GM21619 (cell line): ENCODE measurements around the gene GLO1.

Experiments used
- ATAC-seq: cut with Tn5 transposase; IDR thresholded peaks from one replicate; pipeline ENCODE4 v1.9.1; 2021; ENCODE audit not compliant: unreplicated experiment

The GLO1 gene

GRCh38 chr6:38702558-38703397 lies at the start of gene GLO1:
Gene GLO1, minus strand, starts transcription at chr6:38703145. Its CDS starts 91 bp downstream, at chr6:38703054.
- ATAC-seq = peak; percentile 100

- ATAC-seq = no peak
Observed at GRCh38 chr6:38750968-38751615, 48.1 kb upstream of the GLO1 start.

GRCh38 chr6:38749473-38749872 lies 46.5 kb upstream of the GLO1 start:
- no peak for ATAC-seq

DNA sequence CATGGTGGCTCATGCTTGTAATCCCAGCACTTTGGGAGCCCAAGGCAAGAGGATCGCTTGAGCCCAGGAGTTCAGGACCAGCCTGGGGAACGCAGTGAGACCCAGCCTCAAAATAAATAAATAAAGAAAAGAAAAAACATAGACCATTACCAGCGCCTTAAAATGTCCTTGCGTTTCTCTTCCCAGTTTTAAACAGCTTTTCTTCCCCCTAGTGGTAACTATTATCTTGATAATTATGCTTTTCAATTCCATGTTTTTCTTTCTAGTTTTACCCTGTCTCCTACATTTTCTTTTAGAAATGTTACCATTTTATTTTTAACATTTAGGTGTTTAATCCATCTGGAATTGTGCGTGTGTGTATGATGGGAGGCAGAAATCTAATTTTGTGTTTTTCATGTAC lies 36.6 kb upstream of the GLO1 start:
- no peak for ATAC-seq

DNA sequence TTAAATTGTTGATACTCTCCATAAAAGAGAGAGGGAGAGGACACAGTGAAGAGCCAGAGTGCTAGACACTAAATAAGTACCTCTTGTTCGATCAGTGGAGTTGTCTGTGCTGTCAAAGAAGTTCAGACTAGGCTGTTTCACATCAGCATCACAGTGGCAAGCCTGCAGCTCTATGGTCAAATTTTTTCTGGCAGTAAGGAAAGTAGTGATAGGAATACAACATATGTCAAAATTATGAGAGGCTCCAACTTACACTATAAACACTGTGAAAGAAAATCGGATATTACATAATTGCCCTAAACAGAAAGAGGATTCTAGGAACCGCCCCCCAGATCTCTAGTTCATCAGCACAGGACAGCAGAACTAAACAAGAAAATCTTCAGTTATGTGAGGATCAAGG lies 35.3 kb upstream of the GLO1 start:
- no peak for ATAC-seq

DNA sequence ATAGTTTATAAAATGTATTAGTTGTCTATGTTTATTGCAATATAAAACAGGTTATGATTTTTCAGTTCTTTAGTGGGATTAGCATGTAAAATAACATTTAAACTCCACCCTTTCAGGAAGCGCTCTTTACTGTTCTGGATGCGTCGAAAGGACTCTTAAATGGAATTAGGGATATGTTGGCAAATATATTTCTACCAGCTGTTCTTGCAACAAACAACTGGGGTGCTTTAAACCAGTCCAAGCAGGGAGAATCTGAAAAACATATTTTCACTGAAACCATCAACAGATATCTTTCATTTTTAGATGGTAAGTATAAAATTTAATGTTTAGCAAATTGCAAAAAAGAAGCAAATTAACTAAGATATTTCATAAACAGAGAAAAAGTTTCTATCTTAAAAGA lies 34.0 kb upstream of the GLO1 start:
- no peak for ATAC-seq

DNA sequence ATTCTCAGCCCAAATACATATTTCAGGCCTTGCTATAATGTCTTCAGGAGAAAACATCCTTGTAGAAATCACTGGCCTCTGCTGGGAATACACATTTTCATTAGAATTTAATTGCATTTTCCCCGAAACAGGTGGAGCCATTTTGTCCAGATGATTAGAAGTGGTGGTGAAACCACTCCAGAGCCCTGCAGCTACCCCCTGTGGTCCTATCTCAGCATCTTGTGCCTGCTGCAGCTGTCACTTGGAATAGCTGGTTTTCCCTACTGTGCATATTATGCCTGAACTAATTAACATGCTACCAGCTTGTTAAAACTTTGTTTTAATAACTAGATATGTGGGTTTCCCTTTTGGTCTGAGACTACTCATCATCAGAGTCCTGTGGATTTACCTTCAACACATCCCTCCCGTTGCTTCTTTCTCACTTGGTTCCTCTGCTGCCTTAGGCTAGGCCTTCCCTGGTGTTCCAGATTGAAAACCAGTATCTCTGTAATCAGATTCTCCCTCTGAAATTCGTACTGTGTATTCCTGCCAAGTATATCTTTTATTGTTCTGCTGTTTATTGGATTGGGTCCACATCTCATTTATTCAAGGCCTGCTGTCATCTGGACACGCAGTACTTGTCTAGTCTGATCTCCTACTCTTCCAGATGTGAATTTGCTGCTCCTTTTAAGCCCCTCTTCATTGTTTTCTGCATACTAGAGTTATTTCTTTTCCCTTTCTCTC lies 27.4 kb upstream of the GLO1 start:
- ATAC-seq = no peak

GRCh38 chr6:38728203-38728602 lies 25.3 kb upstream of the GLO1 start:
- no peak for ATAC-seq

GRCh38 chr6:38725414-38726183 lies 22.7 kb upstream of the GLO1 start:
- peak; percentile 69 for ATAC-seq

GRCh38 chr6:38724343-38724742 lies 21.4 kb upstream of the GLO1 start:
- ATAC-seq = no peak

DNA sequence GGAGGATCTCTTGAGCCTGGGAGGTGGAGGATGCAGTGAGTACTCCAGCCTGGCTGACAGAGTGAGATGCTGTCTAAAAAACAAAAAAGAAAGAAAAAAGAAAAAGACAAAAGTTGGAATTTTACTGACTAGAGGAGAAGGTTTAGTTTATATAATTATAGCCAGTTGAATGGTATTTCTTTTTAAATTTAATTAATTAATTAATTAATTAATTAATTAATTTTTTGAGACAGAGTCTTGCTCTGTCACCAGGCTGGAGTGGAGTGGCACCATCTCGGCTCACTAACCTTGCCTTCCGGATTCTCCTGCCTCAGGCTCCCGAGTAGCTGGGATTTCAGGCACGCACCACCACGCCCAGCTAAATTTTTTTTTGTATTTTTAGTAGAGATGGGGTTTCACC lies 20.8 kb upstream of the GLO1 start:
- no peak for ATAC-seq

DNA sequence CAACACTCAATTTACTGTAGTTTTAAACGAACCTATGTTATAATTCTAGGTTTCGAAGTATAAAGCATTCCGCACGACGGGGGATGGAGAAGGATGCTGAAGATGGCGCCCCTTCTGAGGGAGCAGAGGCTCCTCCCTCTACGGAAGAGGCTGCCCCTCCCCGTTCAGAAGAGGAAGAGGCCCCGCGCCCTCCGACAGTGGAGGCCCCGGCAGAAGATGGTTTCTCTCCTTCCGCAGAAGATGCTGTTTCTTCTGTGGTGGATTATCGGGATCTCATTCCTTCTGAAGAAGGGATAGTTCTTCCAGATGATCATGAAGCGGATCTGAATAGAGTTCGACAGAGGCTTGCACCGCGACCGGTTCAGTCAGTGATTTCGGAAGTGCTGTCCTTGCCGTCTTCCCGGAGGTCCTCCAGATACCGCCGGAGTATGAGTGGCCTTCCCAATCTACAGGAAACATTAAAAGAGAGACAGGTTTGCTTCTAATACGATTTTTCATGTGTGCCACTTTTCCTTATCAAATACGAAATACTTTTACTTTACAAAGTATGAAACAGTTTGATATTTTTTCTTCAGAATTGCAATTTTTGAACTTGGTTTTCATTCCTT lies 19.9 kb upstream of the GLO1 start:
- no peak for ATAC-seq

DNA sequence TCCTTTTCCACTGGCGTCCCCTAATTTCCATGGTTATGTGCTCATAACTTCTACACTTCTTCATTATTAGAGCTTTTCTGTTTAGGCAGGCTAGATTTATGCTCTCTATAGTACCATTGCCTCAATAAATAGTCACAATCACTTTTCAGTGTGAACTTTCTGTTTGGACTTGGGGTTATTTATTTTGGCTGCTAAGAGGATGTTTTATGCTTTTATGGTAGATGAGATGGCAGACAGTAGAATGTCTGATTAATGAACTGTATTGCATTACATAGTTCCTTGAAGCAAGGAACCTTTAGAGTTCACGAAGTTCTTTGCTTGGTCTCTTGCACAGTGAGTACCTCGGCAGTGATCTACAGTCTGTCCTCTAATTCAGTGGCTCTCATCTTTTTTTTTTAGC lies 19.1 kb upstream of the GLO1 start:
- no peak for ATAC-seq

- ATAC-seq = no peak
Observed at GRCh38 chr6:38720295-38720694, 17.4 kb upstream of the GLO1 start.

DNA sequence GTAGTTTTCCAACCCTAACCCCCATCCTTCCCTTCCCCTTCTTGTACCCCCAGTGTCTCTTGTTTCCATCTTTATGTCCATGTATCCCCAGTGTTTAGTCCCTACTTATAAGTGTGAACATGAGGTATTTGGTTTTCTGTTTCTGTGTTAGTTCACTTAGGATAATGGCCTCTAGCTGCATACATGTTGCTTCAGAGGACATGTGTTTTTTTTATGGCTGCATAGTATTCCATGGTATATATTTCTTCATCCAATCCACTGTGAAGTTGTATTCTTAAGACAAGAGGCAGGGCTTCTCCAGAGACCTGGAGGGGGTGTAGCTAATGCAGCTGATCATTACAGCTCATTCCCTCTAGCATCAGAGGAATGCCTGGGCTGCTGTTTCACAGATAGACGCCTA lies 16.4 kb upstream of the GLO1 start:
- ATAC-seq = no peak

DNA sequence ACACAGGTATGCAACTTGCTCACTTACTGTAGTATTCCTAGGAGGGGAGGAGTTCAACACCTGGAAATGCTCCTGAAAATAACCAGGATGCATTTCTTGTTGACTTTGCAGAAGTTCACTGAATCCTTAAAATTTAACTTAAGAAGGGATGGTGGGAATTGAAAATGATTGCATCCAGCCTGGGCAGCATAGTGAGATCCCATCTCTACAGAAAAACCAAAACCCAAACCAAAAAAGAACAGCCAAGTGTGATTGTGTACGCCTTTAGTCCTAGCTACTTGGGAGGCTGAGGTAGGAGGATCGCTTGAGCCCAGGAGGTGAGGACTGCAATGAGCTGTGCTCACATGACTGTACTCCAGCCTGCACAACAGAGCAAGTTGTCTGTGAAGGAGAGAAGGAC lies 13.9 kb upstream of the GLO1 start:
- ATAC-seq = no peak

DNA sequence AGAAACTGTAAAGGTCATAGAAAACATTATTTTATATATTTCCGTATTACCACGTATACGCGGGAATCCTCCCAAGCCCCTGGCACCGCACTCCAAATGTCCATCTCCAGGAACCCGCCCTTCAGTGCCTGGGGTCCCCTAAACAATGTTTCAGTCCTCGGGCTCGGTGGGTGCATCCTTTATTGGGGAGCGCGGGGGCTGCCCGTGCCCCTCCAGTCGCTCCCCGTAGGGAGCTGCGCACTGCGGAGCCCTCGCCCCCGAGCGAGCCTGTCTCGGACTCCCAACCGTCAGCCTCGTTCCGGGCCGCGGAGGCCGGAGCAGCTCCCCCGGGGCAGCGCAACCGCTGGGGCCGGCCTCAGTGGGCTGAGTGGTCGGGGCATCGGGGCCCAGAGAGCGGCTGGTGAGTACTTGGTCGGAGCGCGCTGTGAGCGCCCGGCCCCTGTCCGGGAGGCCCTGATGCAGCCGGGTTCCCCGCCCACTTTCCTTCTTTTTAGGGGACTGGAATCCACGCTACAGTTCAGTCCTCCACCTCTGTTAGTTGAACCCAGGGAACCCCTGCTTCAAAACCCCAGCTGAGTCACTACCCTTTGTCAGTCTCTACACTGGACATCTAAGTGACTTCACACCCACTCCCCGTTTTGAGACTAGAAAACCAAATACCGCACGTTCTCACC lies 12.2 kb upstream of the GLO1 start, which contains the start of gene DNAH8:
Gene DNAH8 (plus strand): TSS at position 296 of the 674 bp plus-strand sequence. CDS start 7,499 bp downstream, outside the sequence.
- ATAC-seq = no peak

GRCh38 chr6:38714239-38715015 lies 11.5 kb upstream of the GLO1 start:
- ATAC-seq = no peak

- ATAC-seq = no peak
Observed at GRCh38 chr6:38713812-38714211, 10.9 kb upstream of the GLO1 start.
